Keratinocyte (primary cell): ENCODE measurements around the gene MINDY4. TPM values are rescaled to one million over a fixed set of nuclear protein-coding genes. Genes with fewer than 3 reads are reported as not detected.

Experiments used
- DNase-seq: peaks from one replicate; pipeline ENCODE4 v3.0.0-alpha.2; 2011; ENCODE audit warnings: low read depth, missing footprints, low spot score
- FAIRE-seq: peaks from 2 replicates; lab custom pipeline; 2011; peaks lifted over from hg19 to GRCh38; lab: Jason Lieb, UNC
- H2AFZ ChIP-seq: 2 replicates; pipeline ENCODE4 v1.6.0; 2012; ENCODE audit warnings: low read length, control low read depth, inconsistent platforms; ENCODE audit not compliant: control insufficient read depth
- H3K27ac ChIP-seq: 2 replicates; pipeline ENCODE4 v1.5.1; 2011; ENCODE audit warnings: low read length; ENCODE audit not compliant: control insufficient read depth, insufficient read depth
- H3K27me3 ChIP-seq: 3 replicates; pipeline ENCODE4 v1.6.0; 2011; ENCODE audit warnings: low read length; ENCODE audit not compliant: control insufficient read depth, insufficient read depth; ENCODE audit errors: extremely low read depth
- H3K36me3 ChIP-seq, 2 experiments: 2 replicates in 1 of 2; 3 replicates in 1 of 2; pipeline ENCODE4 v1.5.1; 2011; ENCODE audit warnings: low read length in 2 of 2, mild to moderate bottlenecking in 1 of 2; ENCODE audit not compliant: control insufficient read depth in 2 of 2, insufficient read depth in 2 of 2; ENCODE audit errors: extremely low read depth in 1 of 2
- H3K4me1 ChIP-seq: 3 replicates; pipeline ENCODE4 v1.5.1; 2011; ENCODE audit warnings: low read length; ENCODE audit not compliant: control insufficient read depth, insufficient read depth; ENCODE audit errors: extremely low read depth
- H3K4me2 ChIP-seq: 3 replicates; pipeline ENCODE4 v1.6.0; 2011; ENCODE audit warnings: low read depth, low read length; ENCODE audit not compliant: control insufficient read depth, insufficient read depth; ENCODE audit errors: extremely low read depth
- H3K4me3 ChIP-seq, 3 experiments: fragments of 200-600 bp in 1 of 3; sonication (generic) in 1 of 3; 2 replicates in 2 of 3; 3 replicates in 1 of 3; pipeline ENCODE4 v1.5.1; 2011 to 2016; ENCODE audit warnings: low read length in 3 of 3, mild to moderate bottlenecking in 3 of 3, control low read depth in 2 of 3, inconsistent platforms in 1 of 3, low read depth in 1 of 3, mixed read lengths in 1 of 3, mixed run types in 1 of 3, moderate library complexity in 1 of 3; ENCODE audit not compliant: control insufficient read depth in 2 of 3, insufficient read depth in 2 of 3; ENCODE audit errors: extremely low read depth in 1 of 3
- H3K79me2 ChIP-seq: 2 replicates; pipeline ENCODE4 v1.6.0; 2012; ENCODE audit warnings: low read length; ENCODE audit not compliant: control insufficient read depth, insufficient read depth
- H3K9ac ChIP-seq: 3 replicates; pipeline ENCODE4 v1.6.0; 2011; ENCODE audit warnings: low read length; ENCODE audit not compliant: control insufficient read depth, insufficient read depth; ENCODE audit errors: extremely low read depth
- H3K9me1 ChIP-seq: 3 replicates; pipeline ENCODE4 v1.6.0; 2011; ENCODE audit warnings: low read length; ENCODE audit not compliant: control insufficient read depth, insufficient read depth; ENCODE audit errors: extremely low read depth
- H3K9me3 ChIP-seq: 2 replicates; pipeline ENCODE4 v1.5.1; 2012; ENCODE audit warnings: low read depth, low read length; ENCODE audit not compliant: control insufficient read depth
- H4K20me1 ChIP-seq: 3 replicates; pipeline ENCODE4 v1.6.0; 2011; ENCODE audit warnings: low read length; ENCODE audit not compliant: control insufficient read depth, insufficient read depth; ENCODE audit errors: extremely low read depth
- EZH2 ChIP-seq: IDR thresholded peaks from one replicate; pipeline ENCODE4 v1.6.1; 2012; ENCODE audit warnings: inconsistent platforms, mild to moderate bottlenecking, low read length, moderate library complexity
- dilution Hi-C: fragments of 300-500 bp; cut with MboI; formaldehyde crosslinking; loops from one replicate; pipeline ENCODE4 v1.7.0; 2020; ENCODE audit warnings: low sequenced_read_pairs; ENCODE audit not compliant: extremely low pct_ligation_motif_present
- polyA plus RNA-seq, 5 experiments: library from polyadenylated mRNA; depleted of rRNA in 3 of 5; stranded (reverse) in 3 of 5; stranded (forward) in 1 of 5; unstranded in 1 of 5; fragments of >200 nt; gene quantifications; 1 replicate in 1 of 5; 2 replicates in 3 of 5; 3 replicates in 1 of 5; pipeline versions ENCODE4 v1.2.1 to v1.2.3, GENCODE V29; 2011 to 2012; ENCODE audit warnings: missing spikeins in 2 of 5, low read depth in 1 of 5, low replicate concordance in 1 of 5
- TF ChIP-seq, protein P1 (sequence below), 3 experiments: IDR thresholded peaks in 1 of 3; conservative IDR thresholded peaks in 1 of 3; optimal IDR thresholded peaks in 1 of 3; 2 replicates in 2 of 3; 3 replicates in 1 of 3; pipeline versions ENCODE3 to v1.5.1; 2011; ENCODE audit warnings: low read length in 3 of 3, mild to moderate bottlenecking in 3 of 3, moderate library complexity in 2 of 3, control low read depth in 1 of 3, inconsistent platforms in 1 of 3; ENCODE audit not compliant: insufficient read depth in 2 of 3; ENCODE audit errors: extremely low read depth in 1 of 3

The MINDY4 gene
- polyA plus RNA-seq, 1 donor (not counting 4 experiments of a cell fraction or from before 2014, with no cell fraction given), result 1.5 TPM

DNA sequence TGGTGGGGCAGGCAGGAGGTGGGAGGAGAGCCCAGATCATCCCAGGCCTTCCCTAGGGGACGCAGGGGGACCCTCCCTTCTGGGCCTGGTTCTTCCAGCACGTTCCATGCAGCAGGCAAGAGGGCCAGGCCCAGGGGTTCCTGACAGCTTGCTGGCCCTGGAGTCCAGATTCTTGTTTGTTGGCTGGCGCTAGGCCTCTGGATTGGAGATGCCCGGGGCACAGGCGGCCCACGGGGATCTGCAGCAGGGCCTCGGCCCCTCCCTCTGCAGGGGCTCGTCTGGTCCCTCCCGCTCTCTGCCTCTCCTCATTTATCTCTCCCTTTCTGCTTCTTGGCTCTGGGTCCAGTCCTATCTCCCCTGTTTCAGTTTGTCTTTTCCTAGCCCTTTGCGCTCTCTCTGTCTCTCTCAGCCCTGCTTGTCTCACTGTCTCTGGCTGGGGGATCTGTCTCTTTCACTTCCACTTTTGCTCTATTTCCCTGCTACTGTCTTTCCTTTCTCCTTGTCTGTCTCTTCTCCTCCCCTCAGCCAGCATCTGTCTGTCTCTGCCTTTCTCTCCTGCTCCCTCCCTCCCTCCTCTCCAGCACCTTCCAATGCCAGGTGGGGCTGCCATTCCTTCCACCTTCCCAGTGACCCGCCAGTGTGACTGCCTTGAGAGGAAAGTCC, 139.3 kb downstream of the MINDY4 start:
- dilution Hi-C loops, result no loop called here
- DNase-seq (no peak), FAIRE-seq (no peak)
- no peak overlapping the region for H3K9ac ChIP-seq
- no peak overlapping the region for H3K4me3 ChIP-seq
- no peak for TF ChIP-seq EZH2
- TF ChIP-seq, protein P1, sequence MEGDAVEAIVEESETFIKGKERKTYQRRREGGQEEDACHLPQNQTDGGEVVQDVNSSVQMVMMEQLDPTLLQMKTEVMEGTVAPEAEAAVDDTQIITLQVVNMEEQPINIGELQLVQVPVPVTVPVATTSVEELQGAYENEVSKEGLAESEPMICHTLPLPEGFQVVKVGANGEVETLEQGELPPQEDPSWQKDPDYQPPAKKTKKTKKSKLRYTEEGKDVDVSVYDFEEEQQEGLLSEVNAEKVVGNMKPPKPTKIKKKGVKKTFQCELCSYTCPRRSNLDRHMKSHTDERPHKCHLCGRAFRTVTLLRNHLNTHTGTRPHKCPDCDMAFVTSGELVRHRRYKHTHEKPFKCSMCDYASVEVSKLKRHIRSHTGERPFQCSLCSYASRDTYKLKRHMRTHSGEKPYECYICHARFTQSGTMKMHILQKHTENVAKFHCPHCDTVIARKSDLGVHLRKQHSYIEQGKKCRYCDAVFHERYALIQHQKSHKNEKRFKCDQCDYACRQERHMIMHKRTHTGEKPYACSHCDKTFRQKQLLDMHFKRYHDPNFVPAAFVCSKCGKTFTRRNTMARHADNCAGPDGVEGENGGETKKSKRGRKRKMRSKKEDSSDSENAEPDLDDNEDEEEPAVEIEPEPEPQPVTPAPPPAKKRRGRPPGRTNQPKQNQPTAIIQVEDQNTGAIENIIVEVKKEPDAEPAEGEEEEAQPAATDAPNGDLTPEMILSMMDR (optimal IDR thresholded peaks at IDR 0.05 in 1 of 3, IDR thresholded peaks at IDR 0.05 in 1 of 3, conservative IDR thresholded peaks at IDR 0.05 in 1 of 3; ENCODE audit: extremely low read depth in 1 of 3, insufficient read depth in 2 of 3, low read length in 3 of 3), result no peak
- H3K27ac ChIP-seq, result no peak overlapping the region
- H3K9me1 ChIP-seq, result no peaks in the 10 kb centered on the region
- H4K20me1 ChIP-seq, result no peaks in the 10 kb centered on the region
- H3K9me3 ChIP-seq, result no peaks in the 10 kb centered on the region
- H2AFZ ChIP-seq, result no peak overlapping the region
- H3K36me3 ChIP-seq, result no peaks in the 10 kb centered on the region
- H3K79me2 ChIP-seq, result no peaks in the 10 kb centered on the region
- H3K27me3 ChIP-seq, result no peaks in the 10 kb centered on the region
- H3K4me2 ChIP-seq, result no peak overlapping the region
- H3K4me1 ChIP-seq, result peaks cover 18% of the 10 kb centered on the region

DNA sequence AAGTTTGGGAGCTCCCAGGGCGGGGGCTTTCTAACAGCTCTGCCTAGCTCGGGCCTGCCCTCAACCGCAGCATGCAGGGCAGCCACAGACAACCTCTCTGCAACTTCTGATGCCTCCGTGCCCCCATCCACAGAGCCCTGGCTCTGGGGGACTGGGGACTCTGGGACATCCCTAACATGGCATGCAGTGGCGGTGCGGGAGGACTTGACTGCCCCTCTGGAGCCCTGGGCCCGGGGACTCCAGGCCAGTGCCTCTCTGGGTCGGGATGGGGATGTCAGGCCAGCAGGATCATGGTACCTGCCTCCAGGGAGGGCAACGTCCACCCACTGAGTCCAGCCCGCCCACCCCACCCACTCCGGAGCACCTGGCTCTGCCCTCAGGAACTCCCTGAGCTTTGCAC, 139.9 kb downstream of the MINDY4 start:
- dilution Hi-C loops, result no loop called here
- H2AFZ ChIP-seq, result no peak overlapping the region
- no peak for FAIRE-seq
- no peak for DNase-seq
- H3K27ac ChIP-seq, result no peak overlapping the region
- H3K9ac ChIP-seq, result no peak overlapping the region
- H3K36me3 ChIP-seq, result no peaks in the 10 kb centered on the region
- peaks cover 12% of the 10 kb centered on the region for H3K4me1 ChIP-seq
- H3K9me1 ChIP-seq, result no peaks in the 10 kb centered on the region
- no peak for TF ChIP-seq EZH2
- TF ChIP-seq, protein P1 (optimal IDR thresholded peaks at IDR 0.05 in 1 of 3, IDR thresholded peaks at IDR 0.05 in 1 of 3, conservative IDR thresholded peaks at IDR 0.05 in 1 of 3; ENCODE audit: extremely low read depth in 1 of 3, insufficient read depth in 2 of 3, low read length in 3 of 3), result no peak
- no peak overlapping the region for H3K4me3 ChIP-seq
- no peak overlapping the region for H3K4me2 ChIP-seq
- H4K20me1 ChIP-seq, result no peaks in the 10 kb centered on the region
- H3K79me2 ChIP-seq, result no peaks in the 10 kb centered on the region
- H3K9me3 ChIP-seq, result no peaks in the 10 kb centered on the region
- no peaks in the 10 kb centered on the region for H3K27me3 ChIP-seq
